DMS153 treated with DMSO at 0.1 percent for 48 hours (cell line): ENCODE results near the gene SH2D3C.

ENCODE experiments used
- DNase-seq: peaks from one replicate; lab custom pipeline; 2025; ENCODE audit not compliant: unreplicated experiment; lab: John Stamatoyannopoulos, UW

The SH2D3C gene

GRCh38 chr9:127778280-127779135 lies at the start of gene SH2D3C:
Gene SH2D3C (minus strand): TSS chr9:127778666. CDS start chr9:127778627, 39 bp downstream.
- no peak for DNase-seq

- no peak for DNase-seq
Measured at GRCh38 chr9:127826253-127826913, 47.9 kb upstream of the SH2D3C start.

- no peak for DNase-seq
Measured at GRCh38 chr9:127825319-127826051, 47.0 kb upstream of the SH2D3C start.

- DNase-seq: no peak
Measured at GRCh38 chr9:127822108-127822507, 43.6 kb upstream of the SH2D3C start.

GRCh38 chr9:127818574-127818973 lies 40.1 kb upstream of the SH2D3C start:
- no peak for DNase-seq

- no peak for DNase-seq
Measured at GRCh38 chr9:127817881-127818434, 39.5 kb upstream of the SH2D3C start.

GRCh38 chr9:127816728-127817127 lies 38.3 kb upstream of the SH2D3C start:
- DNase-seq: no peak

GRCh38 chr9:127816362-127816725 lies 37.9 kb upstream of the SH2D3C start:
- DNase-seq: no peak

- DNase-seq: no peak
Measured at GRCh38 chr9:127815512-127816361, 37.3 kb upstream of the SH2D3C start.

- no peak for DNase-seq
Measured at GRCh38 chr9:127814619-127815511, 36.4 kb upstream of the SH2D3C start.

GRCh38 chr9:127813686-127814226 lies 35.3 kb upstream of the SH2D3C start:
- DNase-seq: no peak

GRCh38 chr9:127812936-127813675 lies 34.6 kb upstream of the SH2D3C start:
- no peak for DNase-seq

- DNase-seq: no peak
Measured at GRCh38 chr9:127812011-127812410, 33.5 kb upstream of the SH2D3C start.

- DNase-seq: no peak
Measured at GRCh38 chr9:127810378-127811187, 32.1 kb upstream of the SH2D3C start.

GRCh38 chr9:127809540-127810377 lies 31.3 kb upstream of the SH2D3C start:
- DNase-seq: no peak

GRCh38 chr9:127809002-127809539 lies 30.6 kb upstream of the SH2D3C start:
- DNase-seq: no peak
